ENCODE results near the gene ABI2.
"Not testable (repeated sequence)": the region's sequence is repeated elsewhere in the genome, so short reads cannot be mapped to it uniquely, and the experiment has no call there.

Gene ABI2

DNA sequence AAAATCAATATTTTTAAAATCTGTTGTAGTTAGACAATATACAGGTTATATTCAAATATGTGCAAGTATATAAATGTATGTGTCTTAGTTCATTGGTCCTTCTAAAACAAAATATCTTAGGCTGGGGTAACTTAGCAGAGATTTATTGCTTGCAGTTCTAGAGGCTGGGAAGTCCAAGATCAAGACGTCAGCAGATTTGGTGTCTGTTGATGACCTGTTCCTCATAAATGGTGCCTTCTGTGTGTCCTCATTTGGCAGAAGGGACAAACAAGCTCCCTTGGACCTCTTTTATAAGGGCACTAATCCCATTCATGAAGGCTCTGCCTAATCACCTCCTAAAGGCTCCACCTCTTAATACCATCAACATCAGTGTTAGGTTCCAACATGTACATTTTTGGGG is 31.3 kb downstream of the ABI2 start:
- DNase-seq, result no peak

DNA sequence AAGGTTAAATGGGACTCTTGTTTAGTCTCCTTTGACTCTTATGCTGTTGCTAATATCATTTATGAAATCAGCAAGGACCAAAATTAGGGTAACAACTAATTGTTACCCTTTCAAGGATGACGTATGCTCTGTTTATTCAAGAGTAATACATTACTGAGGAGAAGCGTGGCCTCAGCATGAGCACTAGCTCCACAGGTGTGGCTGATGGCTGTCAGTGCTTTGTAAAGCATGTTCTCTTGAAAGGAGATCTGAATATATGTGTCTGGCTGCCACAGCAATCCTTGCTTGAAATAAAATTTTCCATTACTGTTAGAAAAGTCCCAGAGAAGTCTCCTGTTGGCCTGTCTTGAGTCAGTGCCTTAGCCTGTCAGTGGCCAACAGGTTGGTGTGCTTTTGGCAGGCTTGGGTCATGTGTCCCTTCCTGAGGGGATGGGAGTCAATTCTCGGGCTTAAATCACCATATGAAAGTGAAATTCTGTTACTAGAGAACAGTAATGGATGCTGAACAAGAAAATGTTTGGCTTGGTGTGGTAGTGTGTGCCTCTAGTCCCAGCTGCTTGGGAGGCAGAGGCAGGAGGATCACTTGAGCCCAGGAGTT is 32.7 kb downstream of the ABI2 start:
- DNase-seq, result no peak

DNA sequence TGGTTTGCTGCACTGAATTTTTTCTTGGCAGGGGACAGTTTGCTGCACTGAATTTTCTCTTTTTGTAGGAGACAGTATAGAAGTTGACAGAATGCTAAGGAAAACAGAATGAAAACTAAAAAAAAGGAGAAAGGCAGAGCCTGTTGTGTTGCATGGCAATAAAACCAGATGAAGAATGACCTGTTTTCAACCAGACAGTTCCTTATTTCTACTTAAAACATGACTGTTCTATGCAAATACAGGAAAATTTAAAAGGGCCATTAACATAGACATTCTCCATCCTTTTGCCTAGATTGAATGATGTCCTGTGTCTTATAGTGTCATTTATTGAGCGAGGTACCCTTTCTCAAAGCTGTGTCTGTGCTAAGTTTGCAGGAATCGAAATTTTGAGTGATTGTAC is 33.3 kb downstream of the ABI2 start:
- DNase-seq, result no peak

DNA sequence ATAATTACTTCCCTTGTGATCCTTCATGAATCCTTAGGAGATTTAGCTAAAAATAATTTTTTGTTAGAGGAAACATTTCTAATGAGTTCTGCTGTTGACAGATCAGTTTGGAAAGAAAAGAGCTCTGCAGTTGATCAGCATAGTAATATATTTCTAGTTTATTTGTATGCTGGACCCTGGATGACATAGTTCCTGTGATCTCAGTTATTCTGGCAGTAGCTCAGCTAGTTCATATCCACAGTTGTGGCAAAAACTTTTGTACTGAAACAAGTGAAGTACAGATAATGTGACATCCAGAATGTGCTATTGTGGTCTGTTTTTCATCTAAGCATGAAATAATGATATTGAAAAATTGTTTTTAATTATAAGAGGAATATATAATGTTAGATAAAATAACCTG is 33.7 kb downstream of the ABI2 start:
- no peak for DNase-seq

DNA sequence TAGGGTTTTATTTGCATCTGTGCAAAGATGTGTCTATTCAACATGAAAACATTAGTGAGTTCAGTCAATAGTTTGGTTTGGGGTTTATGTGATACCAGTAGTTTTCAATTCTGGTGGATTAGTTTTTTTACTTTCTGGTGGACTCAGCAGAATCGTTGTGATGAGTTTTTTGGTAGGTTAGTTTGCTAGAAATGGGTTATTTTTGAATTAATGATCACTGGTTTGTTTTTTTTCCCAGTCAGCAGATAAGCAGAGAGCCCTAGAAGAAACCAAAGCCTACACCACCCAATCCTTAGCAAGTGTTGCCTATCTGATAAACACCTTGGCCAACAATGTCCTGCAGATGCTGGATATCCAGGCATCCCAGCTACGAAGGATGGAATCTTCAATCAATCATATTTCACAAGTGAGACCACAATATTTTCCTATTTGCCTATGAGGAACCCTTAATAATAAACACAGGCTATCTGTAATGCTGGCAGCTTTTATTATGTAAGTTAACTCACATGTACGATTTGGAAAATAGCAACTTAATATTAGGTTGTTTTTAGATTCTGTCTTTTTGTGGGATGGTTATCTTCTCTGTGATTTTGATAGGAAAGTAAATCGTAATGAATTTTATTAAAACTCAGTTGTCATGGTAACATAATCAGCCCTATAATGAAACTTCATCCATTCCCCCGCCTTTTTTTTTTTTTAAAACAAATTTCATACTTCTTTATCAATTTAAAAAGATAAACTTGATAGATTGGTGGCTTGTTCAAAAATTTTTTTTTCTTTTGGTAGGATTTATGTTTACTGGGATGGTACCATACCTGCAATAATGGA is 38.7 kb downstream of the ABI2 start:
- DNase-seq, result no peak

DNA sequence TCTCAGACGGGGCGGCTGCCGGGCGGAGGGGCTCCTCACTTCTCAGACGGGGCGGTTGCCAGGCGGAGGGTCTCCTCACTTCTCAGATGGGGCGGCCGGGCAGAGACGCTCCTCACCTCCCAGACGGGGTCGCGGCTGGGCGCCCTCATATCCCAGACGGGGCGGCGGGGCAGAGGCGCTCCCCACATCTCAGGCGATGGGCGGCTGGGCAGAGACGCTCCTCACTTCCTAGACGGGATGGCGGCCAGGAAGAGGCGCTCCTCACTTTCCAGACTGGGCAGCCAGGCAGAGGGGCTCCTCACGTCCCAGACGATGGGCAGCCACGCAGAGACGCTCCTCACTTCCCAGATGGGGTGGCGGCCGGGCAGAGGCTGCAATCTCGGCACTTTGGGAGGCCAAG is 44.5 kb downstream of the ABI2 start:
- not testable (repeated sequence) for DNase-seq

DNA sequence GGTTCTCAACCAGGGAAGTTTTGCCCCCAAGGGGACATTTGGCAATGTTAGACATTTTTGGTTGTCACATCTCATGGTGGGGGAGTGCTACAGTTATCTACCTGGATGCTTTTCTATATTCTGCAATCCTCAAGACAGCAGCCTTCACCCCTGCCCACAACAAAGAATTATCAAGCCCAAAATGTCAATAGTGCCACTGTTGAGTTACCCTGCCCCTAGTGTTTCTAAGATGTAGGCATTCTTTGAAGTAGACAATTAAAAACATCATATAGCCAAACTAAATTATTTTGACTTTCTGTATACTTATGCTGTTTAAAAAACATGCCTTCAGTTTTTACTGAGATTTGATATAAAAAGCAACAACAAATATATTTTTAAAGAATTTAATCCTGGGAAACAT is 48.0 kb downstream of the ABI2 start:
- no peak for DNase-seq

DNA sequence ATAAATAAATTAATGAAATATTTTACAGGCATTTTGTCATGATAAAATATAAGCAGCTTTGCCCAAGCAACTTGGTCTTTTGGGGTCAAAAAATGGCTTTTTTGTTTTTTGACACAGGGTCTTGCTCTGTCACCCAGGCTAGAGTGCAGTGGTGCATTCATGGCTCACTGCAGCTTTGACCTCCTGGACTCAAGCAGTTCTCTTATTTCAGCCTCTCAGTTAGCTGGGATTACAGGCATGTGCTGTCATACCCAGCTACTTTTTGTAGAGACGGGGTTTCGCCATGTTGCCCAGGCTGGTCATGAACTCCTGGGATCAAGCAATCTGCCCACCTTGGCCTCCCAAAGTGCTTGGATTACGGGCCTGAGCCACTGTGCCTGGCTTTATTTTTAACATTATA is 51.0 kb downstream of the ABI2 start:
- no peak for DNase-seq

DNA sequence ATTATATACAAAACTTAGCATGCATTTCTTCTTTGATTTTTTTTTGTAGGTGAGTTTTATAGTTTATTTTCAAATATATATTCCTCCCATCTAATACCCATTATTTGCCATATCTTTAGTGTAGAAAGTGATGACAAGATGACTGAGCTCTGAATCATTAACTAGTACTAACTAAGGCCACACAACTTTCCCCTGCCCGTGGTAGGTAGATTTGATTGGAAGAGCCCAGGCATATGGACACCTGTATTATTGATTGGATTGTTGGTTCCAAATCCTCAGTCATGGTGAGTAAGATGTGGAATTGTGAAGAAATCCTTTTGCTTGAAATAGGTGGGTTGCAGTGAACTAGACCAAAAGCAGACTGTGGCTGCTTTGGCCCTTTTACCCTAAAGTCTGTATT is 54.8 kb downstream of the ABI2 start:
- no peak for DNase-seq

DNA sequence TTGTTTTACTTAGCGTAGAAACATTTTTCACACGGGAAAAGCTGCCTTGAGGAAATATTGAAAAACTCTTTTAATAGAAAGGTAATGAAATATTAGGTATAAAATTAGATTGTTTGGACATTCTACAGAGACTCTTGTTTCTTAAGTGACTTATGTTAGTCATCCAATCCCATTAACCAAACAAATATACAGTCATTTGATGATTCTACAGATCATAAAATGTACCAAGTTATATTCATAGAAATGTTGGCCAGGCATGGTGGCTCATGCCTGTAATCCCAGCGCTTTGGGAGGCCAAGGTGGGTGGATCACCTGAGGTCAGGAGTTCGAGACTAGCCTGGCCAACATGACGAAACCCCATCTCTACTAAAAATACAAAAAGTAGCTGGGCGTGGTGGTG is 60.0 kb downstream of the ABI2 start:
- not testable (repeated sequence) for DNase-seq

DNA sequence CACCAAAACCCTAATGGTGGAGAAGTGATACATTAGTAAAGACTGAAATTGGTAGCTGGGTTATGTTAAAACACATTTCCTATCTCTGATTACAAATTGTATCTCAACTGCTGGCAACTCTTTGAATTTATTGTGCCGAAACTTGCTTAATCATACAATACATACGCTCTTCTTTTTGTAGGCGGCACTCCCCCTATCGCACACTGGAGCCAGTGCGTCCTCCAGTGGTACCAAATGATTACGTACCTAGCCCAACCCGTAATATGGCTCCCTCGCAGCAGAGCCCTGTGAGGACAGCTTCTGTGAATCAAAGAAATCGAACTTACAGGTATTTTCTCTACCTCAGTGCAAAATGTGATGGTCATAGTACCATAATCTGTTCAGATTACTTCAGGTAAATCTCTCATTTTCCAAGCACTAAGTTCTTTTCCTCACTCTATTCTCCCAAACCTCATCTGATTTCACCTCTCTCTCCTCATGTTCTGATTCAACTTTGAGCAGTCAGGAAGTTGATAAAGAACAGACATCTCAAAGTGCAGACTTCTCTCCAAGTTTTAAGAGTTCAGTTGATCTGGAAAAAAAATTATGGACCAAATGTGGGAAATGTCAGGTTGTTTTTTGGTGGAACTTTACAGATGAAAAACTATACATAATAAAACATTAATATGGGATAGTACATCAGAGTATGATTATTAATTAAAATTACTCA is 66.5 kb downstream of the ABI2 start:
- no peak for DNase-seq

DNA sequence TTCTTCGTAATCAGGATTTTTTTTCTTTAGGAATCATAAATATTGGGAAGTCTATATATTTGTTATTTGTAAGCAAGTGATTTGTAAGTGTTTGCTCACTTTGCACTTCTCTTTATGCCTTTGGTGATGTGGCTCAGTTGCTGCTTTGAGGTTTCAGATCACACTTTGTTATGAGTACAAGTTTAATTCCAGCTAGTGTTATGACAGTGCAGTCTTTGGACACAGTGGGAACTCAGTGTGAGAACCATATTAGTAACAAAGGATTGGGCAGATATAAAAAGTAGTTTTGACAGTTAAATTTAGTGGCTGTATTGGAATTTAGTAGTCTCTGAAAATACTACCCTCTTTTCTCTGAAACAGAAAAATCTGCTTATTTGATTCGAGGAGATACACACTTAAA is 67.7 kb downstream of the ABI2 start:
- no peak for DNase-seq

DNA sequence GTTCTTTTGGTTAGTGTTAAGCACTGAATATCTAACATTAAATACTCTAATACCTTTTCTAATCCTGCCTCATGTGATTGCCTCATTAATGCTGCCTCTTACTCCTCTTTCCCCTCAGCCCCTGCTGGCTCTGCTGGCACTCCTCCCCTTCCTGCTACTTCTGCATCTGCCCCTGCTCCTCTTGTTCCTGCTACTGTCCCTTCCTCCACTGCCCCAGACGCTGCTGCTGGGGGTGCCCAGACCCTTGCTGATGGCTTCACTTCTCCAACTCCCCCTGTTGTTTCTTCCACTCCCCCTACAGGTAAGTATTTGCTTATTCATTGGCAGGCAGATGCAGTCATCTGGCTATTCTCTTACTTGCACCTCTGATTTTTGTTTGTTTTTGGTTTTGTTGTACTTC is 68.5 kb downstream of the ABI2 start:
- no peak for DNase-seq

DNA sequence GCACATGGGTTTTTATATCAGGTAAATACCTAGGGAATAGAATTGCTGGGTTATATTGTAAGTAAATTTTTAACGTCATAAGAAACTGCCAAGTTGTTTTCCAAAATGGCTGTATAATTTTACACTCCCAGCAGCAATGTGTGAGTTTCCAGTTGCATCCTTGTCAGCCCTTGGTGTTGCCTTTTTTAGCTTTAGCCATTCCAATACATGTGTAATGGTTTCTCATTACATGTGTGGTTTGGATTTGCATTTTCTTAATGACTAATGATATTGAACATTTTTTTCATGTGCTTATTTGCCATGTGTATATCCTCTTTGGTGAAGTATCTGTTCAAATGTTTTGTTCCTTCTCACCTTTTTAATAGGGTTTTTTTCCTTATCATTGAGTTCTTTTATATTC is 70.8 kb downstream of the ABI2 start:
- peak; percentile 13 for DNase-seq

DNA sequence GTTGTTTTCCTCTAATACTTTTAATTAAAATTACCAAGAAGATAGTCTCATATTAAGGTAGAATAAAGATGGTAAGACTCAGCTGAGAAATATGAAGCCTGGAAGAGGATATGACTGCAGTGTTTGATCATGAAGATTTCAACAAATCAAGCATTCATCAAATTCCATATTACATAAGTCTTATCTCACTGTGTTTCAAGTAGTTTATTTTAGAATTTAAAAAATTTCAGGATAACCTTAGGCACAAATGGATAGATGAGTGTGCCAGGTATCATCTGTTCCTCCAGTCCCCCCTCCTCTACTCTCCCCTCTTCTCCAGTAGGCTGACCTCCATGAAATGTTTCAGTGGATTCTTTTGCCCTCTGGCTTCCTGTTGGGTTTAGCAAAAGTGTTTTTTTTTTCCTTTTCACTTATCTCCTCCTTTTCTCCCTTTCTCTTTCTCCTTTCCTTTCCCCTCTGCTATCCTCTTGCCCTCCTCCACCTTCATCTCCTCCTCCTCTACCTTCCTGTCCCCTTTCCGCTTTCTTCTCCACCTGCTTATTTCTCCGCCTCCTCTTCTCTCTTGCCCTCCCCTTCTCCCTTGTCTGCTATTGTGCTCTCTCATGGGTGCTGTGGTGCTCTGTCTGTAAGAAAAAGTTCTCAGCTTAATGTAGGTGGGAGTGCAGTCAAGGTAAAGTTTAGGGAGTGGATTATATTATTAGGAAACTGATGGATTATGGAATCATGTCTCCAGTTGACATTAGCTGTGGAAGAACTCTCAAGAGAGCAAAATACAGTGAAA is 72.8 kb downstream of the ABI2 start:
- peak; percentile 29 for DNase-seq

DNA sequence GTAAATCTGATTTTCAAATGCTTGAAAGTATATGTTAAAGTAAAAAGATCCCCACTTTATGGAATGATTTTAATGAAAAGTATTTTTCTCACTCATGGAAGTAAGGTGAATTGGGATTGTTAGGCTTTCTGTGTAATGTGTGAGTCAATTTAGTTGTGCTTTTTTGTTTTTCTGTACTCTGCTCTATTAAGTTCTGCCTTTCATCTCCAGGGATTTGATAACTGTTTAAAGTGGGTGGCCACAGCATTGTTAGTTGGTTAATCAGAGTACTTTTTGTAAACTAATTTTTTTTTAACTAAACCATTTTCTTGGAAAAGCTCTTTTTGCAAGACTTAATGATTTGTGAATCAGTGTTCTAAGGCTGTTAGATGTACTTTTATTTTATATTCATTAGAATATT is 76.8 kb downstream of the ABI2 start:
- peak; percentile 24 for DNase-seq

DNA sequence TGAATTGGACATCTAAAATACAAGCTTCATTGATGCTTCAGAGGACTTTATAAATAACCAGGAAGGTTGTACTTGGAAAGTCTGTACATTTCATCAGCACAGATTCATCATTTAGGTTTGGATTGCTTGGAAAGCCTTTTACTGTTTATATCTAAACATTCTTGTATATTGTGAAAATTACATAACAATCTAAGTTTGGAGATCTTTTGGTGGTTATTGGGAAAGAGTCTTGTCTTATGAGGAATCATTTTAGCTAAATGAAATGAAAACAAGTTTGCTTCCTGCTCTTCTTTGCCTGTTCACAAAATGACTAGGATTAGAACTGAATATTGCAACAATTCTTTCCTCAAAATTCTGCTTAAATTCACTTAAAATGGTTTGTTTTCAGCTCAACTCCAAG is 79.3 kb downstream of the ABI2 start:
- DNase-seq, result no peak

DNA sequence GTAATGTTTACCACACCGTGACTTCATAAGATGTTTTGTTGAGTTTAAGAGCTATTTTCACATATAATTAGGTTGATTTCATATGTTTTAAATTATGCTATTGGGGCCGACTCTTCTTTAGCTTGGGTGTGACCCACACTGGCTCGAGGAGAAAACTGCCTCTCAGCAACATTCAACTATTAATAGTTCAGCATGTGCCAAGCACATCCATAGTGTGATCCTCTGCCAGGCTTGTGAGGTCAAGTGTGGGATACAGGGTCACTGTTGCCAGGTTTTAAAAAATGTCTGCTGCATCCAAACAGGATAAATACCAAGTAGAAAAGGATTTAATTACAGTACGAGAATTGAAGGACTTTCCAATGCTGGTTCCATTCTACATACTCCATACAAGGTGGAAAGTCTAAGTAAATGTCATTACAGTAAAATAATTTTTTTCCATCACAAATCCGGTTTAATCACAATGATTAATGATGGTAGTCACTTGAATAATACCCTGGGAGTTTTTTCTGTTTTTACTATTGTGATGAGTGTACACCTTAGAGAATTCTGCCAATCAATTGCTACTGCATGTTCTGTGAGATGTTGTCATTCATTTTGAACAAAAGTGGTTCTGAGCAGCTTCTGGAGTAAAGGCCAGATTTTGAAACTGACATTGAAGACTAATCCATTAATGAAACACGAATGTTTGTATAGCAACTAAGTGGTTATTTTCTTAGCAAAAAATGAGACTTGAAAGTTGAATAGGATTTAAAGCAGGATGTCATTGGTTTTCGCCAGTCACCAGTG is 84.5 kb downstream of the ABI2 start:
- DNase-seq, result no peak

DNA sequence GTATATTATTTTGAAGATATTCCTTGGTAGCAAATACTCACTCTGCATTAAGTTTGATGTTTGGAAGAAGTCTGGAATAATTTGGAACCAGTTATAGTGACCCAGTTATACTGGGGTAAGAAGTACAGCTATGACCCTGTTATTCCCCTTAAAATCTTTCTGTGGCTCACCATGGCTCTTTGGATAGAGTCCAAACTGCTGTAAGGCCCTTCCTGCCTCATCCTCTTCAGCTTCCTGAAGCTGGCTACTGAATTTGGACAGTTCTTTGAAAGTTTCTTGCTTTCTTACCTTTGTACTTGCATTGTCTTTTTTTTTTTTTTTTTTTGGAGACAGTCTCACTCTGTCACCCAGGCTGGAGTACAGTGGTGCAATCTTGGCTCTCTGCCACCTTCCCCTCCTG is 85.6 kb downstream of the ABI2 start:
- DNase-seq, result no peak

DNA sequence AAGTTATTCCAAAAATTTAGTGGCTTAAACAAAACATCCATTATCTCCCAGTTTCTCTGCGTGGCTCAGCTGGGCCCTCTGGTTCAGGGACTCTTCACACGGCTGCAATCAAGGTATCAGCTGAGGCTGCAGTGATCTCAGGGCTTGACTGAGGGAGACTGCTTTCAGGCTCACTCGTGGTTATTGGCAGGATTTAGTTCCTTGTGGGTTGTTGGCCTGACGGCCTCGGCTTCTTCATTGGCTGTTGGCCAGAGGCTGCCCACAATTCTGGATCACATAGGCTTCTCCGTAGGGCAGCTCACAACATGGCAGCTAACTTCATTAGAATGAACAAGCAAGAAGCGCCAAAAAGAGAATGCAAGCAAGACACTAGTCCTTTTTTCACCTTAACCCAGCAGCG is 90.1 kb downstream of the ABI2 start:
- no peak for DNase-seq

DNA sequence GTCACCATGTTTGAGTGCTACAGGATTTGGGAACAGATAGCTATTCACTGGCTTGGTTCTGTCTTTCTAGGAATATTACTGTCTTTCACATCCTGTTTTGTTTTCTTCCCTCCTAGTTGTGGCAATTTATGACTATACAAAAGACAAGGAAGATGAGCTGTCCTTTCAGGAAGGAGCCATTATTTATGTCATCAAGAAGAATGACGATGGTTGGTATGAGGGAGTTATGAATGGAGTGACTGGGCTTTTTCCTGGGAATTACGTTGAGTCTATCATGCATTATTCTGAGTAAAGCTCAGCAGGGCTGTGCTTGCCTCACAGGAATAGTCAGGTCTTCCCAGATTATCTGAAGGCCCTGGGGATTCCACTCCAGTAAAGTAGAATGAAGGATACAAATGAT is 98.9 kb downstream of the ABI2 start:
- DNase-seq, result peak; percentile 82

DNA sequence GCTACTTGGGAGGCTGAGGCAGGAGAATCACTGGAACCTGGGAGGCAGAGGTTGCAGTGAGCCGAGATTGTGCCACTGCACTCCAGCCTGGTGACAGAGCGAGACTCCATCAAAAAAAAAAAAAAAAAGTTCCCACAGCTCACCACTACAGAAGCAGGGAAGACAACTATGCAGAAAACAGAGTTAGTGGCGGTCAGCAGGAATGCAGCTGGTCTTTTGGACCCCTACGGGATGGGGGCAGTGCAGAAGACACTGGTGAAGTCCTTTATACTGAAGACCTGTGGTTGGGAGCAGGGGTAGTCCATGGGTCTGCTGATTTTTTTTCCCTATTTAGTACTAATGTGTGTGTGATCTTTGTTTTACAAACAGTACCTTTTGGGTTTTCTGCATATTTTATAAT is 101.4 kb downstream of the ABI2 start:
- DNase-seq, result not testable (repeated sequence)

Measured in fibroblast of skin of abdomen (primary cell).